SK-MEL-5 (cell line): Measurements from ENCODE around the gene PLXNA2. TPM values are rescaled to one million over a fixed set of nuclear protein-coding genes. Genes with fewer than 3 reads are reported as not detected.
A peak's percentile ranks its signal among the peaks of the same experiment; 100 is the strongest.

Experiments used
- DNase-seq: peaks from one replicate; pipeline ENCODE4 v3.0.0-alpha.2; 2016; ENCODE audit warnings: low read depth, low spot score
- in situ Hi-C: cut with HindIII; loops from 2 replicates; pipeline ENCODE4 v1.10.0; 2016; ENCODE audit warnings: low sequenced_read_pairs, high pct_unique_total_duplicates, low pct_unique_long_range_greater_than_20kb
- total RNA-seq: library from RNA; depleted of rRNA; stranded (reverse); fragments of >200 nt; shearing (Covaris generic); gene quantifications from 2 replicates; pipeline ENCODE4 v1.2.3, GENCODE V29; 2014

The PLXNA2 gene
- total RNA-seq, 1 experiment from 2014 or later, result 0.34 TPM

DNA sequence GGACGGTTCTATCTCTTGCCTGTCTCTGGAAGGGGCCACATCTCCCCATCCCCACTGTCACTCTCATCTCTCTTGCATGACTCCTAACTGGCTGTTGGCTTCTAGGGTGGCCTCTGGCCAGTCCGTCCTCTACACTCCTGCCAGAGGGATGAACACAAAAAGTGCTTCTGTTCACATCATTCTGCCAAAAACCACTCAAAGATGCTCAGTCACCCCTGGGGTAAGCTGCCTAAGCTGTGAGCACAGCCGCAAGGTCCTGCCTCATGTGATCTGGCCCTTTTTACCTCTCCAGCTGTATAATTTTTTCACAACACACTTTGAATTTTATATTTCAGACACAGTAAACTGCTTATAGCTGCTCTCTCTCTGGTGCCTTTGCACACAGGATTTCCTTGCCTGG is 235.7 kb downstream of the PLXNA2 start:
- no peak for DNase-seq
- in situ Hi-C loops, result loop anchor here (25.0 kb wide), 1 partner anchor 229 kb away; the partner anchor contains the start of gene PLXNA2

- in situ Hi-C loops, result loop anchor here (25.0 kb wide), 1 partner anchor 229 kb away; the partner anchor contains the start of gene PLXNA2
- DNase-seq, result no peak
Observed at GRCh38 chr1:208007938-208008342, 236.2 kb downstream of the PLXNA2 start.

- in situ Hi-C loops, result loop anchor here (25.0 kb wide), 1 partner anchor 230 kb away; the partner anchor contains the start of gene PLXNA2
- no peak for DNase-seq
Observed at GRCh38 chr1:208007319-208007937, 236.8 kb downstream of the PLXNA2 start.

- in situ Hi-C loops, result loop anchor here (25.0 kb wide), 1 partner anchor 231 kb away; the partner anchor contains the start of gene PLXNA2
- no peak for DNase-seq
Observed at GRCh38 chr1:208006258-208006920, 237.8 kb downstream of the PLXNA2 start.

DNA sequence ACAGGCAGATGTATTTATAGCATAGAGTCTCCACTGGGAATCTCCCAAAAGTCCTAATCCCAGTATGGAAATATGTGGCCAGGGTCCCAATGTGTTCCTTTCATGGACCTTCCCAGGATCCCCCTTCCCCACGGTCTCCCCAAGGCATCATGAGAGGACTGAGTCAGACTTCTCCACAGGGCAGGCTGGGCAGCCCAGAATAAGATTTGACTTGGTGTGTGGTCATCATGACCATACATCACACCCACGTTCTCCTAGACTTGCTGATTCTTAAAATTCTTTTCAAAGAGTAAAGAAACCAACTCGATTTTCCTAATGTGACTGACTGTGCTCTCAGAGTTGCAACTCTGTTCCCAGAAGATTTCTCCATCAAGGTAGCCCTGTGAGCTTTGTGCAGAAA is 239.3 kb downstream of the PLXNA2 start:
- in situ Hi-C loops, result loop anchor here (25.0 kb wide), 1 partner anchor 232 kb away; the partner anchor contains the start of gene PLXNA2
- DNase-seq, result no peak

GRCh38 chr1:208003241-208003640 is 240.9 kb downstream of the PLXNA2 start:
- in situ Hi-C loops, result loop anchor here (25.0 kb wide), 1 partner anchor 234 kb away; the partner anchor contains the start of gene PLXNA2
- DNase-seq, result no peak

DNA sequence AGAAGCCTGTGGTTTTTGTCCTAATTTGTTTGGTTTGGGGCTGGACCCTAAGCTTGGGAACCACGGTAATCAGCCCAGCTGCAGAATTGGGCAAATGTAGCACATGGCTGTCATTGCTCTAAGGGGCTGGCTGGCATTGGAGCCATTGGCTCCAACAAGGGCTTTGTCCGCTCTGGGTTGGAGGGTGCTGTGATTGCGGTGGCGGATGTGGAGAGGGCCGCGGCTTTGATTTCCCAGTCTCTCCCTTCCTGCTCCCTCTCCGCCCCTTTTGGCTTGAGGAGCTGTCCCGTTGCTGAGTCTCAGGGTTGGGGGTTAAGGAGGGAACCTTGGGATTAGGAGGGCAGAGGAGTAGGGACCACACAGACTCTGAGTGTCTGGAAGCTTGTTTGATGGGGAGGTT is 241.5 kb downstream of the PLXNA2 start:
- DNase-seq, result no peak
- in situ Hi-C loops, result loop anchor here (25.0 kb wide), 1 partner anchor 235 kb away; the partner anchor contains the start of gene PLXNA2

GRCh38 chr1:208002078-208002477 is 242.1 kb downstream of the PLXNA2 start:
- no peak for DNase-seq
- in situ Hi-C loops, result loop anchor here (25.0 kb wide), 1 partner anchor 235 kb away; the partner anchor contains the start of gene PLXNA2

- no peak for DNase-seq
- in situ Hi-C loops, result loop anchor here (25.0 kb wide), 1 partner anchor 237 kb away; the partner anchor contains the start of gene PLXNA2
Observed at GRCh38 chr1:208000504-208000903, 243.7 kb downstream of the PLXNA2 start.

DNA sequence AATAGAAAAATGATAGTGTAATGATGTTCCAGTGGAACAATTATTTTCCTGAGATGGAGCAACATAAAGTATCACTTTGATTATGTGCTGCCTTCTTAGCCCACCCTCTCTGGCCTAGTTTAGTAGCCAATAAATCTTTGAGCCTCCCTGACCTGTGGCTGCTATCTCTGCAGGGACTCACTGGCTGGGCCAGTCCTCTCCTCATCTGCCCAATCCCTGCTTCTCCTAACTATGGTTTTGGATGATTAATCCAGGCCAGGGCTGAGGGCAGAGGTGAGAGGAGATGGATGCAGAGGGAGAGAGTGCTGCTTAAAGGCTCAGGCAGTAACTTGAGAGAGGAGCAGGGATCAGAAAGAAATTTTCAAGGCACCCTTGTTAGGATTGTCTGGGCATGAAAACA is 244.2 kb downstream of the PLXNA2 start:
- in situ Hi-C loops, result loop anchor here (25.0 kb wide), 1 partner anchor 237 kb away; the partner anchor contains the start of gene PLXNA2
- no peak for DNase-seq

GRCh38 chr1:207999274-207999915 is 244.8 kb downstream of the PLXNA2 start:
- DNase-seq, result no peak
- in situ Hi-C loops, result no loop called here

GRCh38 chr1:207998691-207999090 is 245.5 kb downstream of the PLXNA2 start:
- in situ Hi-C loops, result no loop called here
- DNase-seq, result no peak

DNA sequence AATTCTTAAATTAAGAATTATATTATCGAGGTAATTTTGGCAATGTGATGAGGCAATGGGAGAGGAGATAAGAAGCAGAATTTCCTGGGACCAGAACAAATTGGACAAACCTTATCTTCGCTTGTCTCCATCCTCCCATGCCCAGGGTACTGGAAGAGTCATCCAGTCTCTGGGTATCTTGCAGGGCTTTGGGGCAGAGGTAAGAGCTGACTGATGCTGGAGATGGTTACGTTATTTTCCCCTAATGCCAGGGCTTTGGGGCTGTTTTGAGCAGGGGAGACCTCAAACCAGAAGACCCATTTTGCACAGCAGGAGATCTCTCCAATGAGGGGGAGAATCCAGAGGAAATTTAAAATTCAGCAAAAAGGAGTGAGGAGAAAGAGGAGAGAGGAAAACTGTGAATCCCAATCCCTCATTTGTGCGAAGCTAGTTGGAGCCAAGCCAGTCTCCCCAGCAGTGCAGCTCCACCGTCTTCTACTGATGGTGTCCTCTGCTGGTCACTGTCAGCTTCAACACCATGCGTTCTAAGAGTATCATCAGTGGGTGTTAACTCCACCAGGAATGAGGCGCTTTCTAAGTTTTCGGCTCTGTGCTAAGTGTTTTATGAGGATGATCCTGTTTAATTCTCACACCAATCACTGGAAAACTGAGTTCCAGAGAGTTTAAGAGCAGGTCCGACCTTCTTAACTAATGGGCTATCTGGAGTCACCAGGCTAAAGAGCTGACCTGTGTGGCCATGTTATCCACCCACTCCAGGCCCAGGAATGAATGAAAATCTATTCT is 246.5 kb downstream of the PLXNA2 start:
- in situ Hi-C loops, result no loop called here
- DNase-seq, result peak; percentile 80

GRCh38 chr1:207996636-207997035 is 247.5 kb downstream of the PLXNA2 start:
- in situ Hi-C loops, result no loop called here
- no peak for DNase-seq

GRCh38 chr1:207995576-207995975 is 248.6 kb downstream of the PLXNA2 start:
- DNase-seq, result no peak
- in situ Hi-C loops, result no loop called here

DNA sequence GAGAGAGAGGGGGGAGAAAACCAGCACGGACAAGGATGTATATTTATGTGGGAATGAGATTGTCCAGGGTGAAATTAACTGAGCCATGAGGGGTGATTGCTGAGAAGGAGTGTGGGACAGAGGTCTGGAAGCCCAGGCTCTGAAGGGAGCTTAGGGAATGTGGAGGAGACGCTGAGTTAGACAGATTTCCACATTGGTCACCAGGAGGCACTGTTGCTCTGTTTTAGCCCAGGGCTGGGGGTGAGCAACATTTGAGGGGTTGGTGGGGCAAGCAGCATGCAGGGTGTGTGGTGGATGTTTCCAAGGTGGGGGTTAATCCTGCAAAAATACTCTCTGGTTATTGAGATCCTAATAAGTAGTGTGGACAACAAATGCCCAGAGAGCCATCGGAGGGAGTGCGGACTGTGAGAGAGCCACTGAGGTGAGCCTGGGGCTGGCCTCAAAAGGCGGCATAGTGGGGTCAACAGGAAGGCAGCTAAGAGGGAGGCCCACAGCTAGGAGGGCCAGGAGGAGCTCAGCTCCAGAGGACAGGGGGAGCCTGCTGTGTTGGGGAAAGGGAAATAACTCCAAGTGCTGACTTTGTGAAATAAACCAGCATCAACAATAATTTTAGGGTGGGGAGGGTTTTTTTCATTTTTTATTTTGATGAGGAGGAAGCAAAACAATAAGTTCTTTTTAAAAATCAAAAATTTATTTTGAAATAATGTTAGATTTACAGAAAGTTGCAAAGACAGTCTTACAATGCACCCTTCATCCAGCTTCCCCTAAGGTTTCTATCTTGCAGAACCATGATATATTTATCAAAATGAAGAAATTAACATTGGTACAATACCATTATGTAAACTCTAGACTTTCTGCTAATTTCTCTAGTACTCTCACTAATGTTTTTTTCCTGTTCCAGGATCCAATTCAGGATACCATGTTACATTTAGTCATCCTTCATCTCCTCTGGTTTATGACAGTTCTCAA is 250.4 kb downstream of the PLXNA2 start:
- in situ Hi-C loops, result no loop called here
- DNase-seq, result peak; percentile 46
